Naive thymus-derived CD8-positive, alpha-beta T cell (primary cell): ENCODE data around the gene TMEM161A. TPM values are rescaled to one million over a fixed set of nuclear protein-coding genes. Genes with fewer than 3 reads are reported as not detected.
"Not testable (repeated sequence)": the region's sequence is repeated elsewhere in the genome, so short reads cannot be mapped to it uniquely, and the experiment has no call there.

ENCODE experiments used
- ATAC-seq, 2 donors: fragments of 150-1000 bp; cut with Tn5 transposase in 1 of 2; sonication (Bioruptor Pico), chemical (Tn5 transposase) in 1 of 2; 1 replicate in 1 of 2; 2 replicates in 1 of 2; pipeline ENCODE4 v1.10.0; 2021; ENCODE audit warnings: mild to moderate bottlenecking in 2 of 2, moderate library complexity in 2 of 2
- POLR2A ChIA-PET: fragments of 350-600 bp; sonication (Branson Sonifier 250); formaldehyde crosslinking; loops from one replicate; lab custom pipeline; 2021; ENCODE audit warnings: antibody characterized with exemption; lab: Charles Lee
- DNase-seq, 10 donors: peaks; one replicate each; pipeline versions ENCODE4 v3.0.0 to v3.0.0-alpha.2; 2020 to 2022
- H3K27ac Mint-ChIP-seq, 10 donors: one replicate each; pipeline ENCODE4 v1.8.0; 2020 to 2022; ENCODE audit warnings: mild to moderate bottlenecking in 10 of 10, mixed read lengths in 10 of 10, moderate library complexity in 4 of 10, inconsistent platforms in 1 of 10
- H3K27me3 Mint-ChIP-seq, 5 donors: one replicate each; pipeline ENCODE4 v1.8.0; 2021 to 2022; ENCODE audit warnings: mixed read lengths in 5 of 5
- H3K36me3 Mint-ChIP-seq, 3 donors: one replicate each; pipeline ENCODE4 v1.8.0; 2020 to 2022; ENCODE audit warnings: mixed read lengths in 3 of 3, mild to moderate bottlenecking in 2 of 3, inconsistent platforms in 1 of 3
- H3K4me1 Mint-ChIP-seq, 4 donors: one replicate each; pipeline ENCODE4 v1.8.0; 2021 to 2022; ENCODE audit warnings: mixed read lengths in 4 of 4
- H3K4me3 Mint-ChIP-seq, 10 donors: one replicate each; pipeline ENCODE4 v1.8.0; 2020 to 2022; ENCODE audit warnings: mild to moderate bottlenecking in 10 of 10, mixed read lengths in 10 of 10, moderate library complexity in 6 of 10, inconsistent platforms in 1 of 10
- H3K9me3 Mint-ChIP-seq, 9 donors: one replicate each; pipeline ENCODE4 v1.8.0; 2020 to 2022; ENCODE audit warnings: mixed read lengths in 9 of 9, mild to moderate bottlenecking in 3 of 9, inconsistent platforms in 1 of 9, moderate library complexity in 1 of 9
- polyA plus RNA-seq, 3 donors: library from polyadenylated mRNA; unstranded; fragments of 300-500 nt; fragmentation: Illumina TruSeq; gene quantifications; one replicate each; pipeline ENCODE4 v1.2.3, GENCODE V29; 2021
- total RNA-seq, 8 experiments: library from RNA in 2 of 8; stranded (reverse) in 2 of 8; gene quantifications; one replicate each; pipeline ENCODE4 v1.2.3 and lab custom pipeline; 2021 to 2026

TMEM161A gene
- total and polyA plus RNA-seq, 5 experiments from 2014 or later = 20.1 to 31.3 (median 21.8) TPM

- peaks cover 0 to 30% (median 22%) of the 10 kb centered on the region in 3 donors for H3K36me3 Mint-ChIP-seq
- peaks cover 0 to 7% (median 0%) of the 10 kb centered on the region in 9 donors for H3K9me3 Mint-ChIP-seq
- H3K27ac Mint-ChIP-seq = peak overlapping the region in 1 of 10 donors; percentile 32
- DNase-seq (no peak), ATAC-seq (no peak)
- no peaks in the 10 kb centered on the region for H3K27me3 Mint-ChIP-seq
- POLR2A ChIA-PET = no interaction called here
- no peak overlapping the region for H3K4me3 Mint-ChIP-seq
- H3K4me1 Mint-ChIP-seq = peaks cover 0 to 8% (median 1%) of the 10 kb centered on the region in 4 donors
Observed at GRCh38 chr19:19152668-19153384, 14.5 kb upstream of the TMEM161A start.

- DNase-seq (no peak), ATAC-seq (no peak)
- H3K4me1 Mint-ChIP-seq = peaks cover 0 to 8% (median 1%) of the 10 kb centered on the region in 4 donors
- H3K9me3 Mint-ChIP-seq = peaks cover 0 to 7% (median 0%) of the 10 kb centered on the region in 9 donors
- no peaks in the 10 kb centered on the region for H3K27me3 Mint-ChIP-seq
- no peak overlapping the region for H3K27ac Mint-ChIP-seq
- peaks cover 0 to 21% (median 19%) of the 10 kb centered on the region in 3 donors for H3K36me3 Mint-ChIP-seq
- POLR2A ChIA-PET = no interaction called here
- H3K4me3 Mint-ChIP-seq = no peak overlapping the region
Observed at GRCh38 chr19:19151418-19151817, 13.1 kb upstream of the TMEM161A start.

GRCh38 chr19:19149435-19149834 is 11.2 kb upstream of the TMEM161A start:
- Mint-ChIP-seq H3K9me3 (no peaks in the 10 kb centered on the region), H3K4me1 (peaks cover 0 to 5% (median 3%) of the 10 kb centered on the region in 4 donors), H3K36me3 (peaks cover 0 to 11% (median 9%) of the 10 kb centered on the region in 3 donors), H3K27ac (peak overlapping the region in 1 of 10 donors; percentile 15), H3K4me3 (no peak overlapping the region), H3K27me3 (no peaks in the 10 kb centered on the region)
- DNase-seq (no peak), ATAC-seq (no peak)
- POLR2A ChIA-PET = no interaction called here

DNA sequence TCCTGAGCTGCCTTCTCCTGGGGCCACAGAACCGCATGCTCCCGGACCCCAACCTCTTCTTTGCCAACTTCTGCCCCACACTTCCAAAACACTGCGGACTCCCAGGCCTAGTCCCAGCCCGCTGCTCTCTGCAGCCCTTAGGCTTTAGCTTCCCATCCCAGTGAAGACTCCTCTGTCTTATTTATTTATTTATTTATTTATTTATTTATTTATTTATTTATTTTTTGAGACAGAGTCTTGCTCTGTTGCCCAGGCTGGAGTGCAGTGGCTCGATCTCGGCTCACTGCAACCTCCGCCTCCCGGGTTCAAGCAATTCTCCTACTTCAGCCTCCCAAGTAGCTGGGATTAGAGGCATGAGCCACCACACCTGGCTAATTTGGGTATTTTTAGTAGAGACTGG is 10.2 kb upstream of the TMEM161A start:
- H3K4me3 Mint-ChIP-seq, H3K4me1 Mint-ChIP-seq, DNase-seq, H3K27me3 Mint-ChIP-seq, H3K36me3 Mint-ChIP-seq, ATAC-seq, H3K27ac Mint-ChIP-seq, POLR2A ChIA-PET, H3K9me3 Mint-ChIP-seq: not testable (repeated sequence)

GRCh38 chr19:19147344-19147743 is 9.1 kb upstream of the TMEM161A start:
- no peak for DNase-seq
- POLR2A ChIA-PET = interaction anchor here (0.6 kb wide), 1 partner anchor 83 kb away, joined by 5 read pairs; no protein-coding TSS in a partner anchor
- no peak for ATAC-seq
- H3K27me3 Mint-ChIP-seq = no peaks in the 10 kb centered on the region
- no peak overlapping the region for H3K4me3 Mint-ChIP-seq
- H3K9me3 Mint-ChIP-seq = no peaks in the 10 kb centered on the region
- peaks cover 0 to 5% (median 3%) of the 10 kb centered on the region in 4 donors for H3K4me1 Mint-ChIP-seq
- peaks cover 0 to 10% (median 8%) of the 10 kb centered on the region in 3 donors for H3K36me3 Mint-ChIP-seq
- peak overlapping the region in 1 of 10 donors; percentile 40 for H3K27ac Mint-ChIP-seq

GRCh38 chr19:19146865-19147264 is 8.6 kb upstream of the TMEM161A start:
- H3K4me1 Mint-ChIP-seq = peaks cover 0 to 5% (median 3%) of the 10 kb centered on the region in 4 donors
- no peaks in the 10 kb centered on the region for H3K9me3 Mint-ChIP-seq
- POLR2A ChIA-PET = no interaction called here
- H3K27ac Mint-ChIP-seq = no peak overlapping the region
- H3K27me3 Mint-ChIP-seq = no peaks in the 10 kb centered on the region
- no peak overlapping the region for H3K4me3 Mint-ChIP-seq
- ATAC-seq (no peak), DNase-seq (peak in 1 of 10 donors; percentile 26)
- H3K36me3 Mint-ChIP-seq = peaks cover 0 to 10% (median 8%) of the 10 kb centered on the region in 3 donors

DNA sequence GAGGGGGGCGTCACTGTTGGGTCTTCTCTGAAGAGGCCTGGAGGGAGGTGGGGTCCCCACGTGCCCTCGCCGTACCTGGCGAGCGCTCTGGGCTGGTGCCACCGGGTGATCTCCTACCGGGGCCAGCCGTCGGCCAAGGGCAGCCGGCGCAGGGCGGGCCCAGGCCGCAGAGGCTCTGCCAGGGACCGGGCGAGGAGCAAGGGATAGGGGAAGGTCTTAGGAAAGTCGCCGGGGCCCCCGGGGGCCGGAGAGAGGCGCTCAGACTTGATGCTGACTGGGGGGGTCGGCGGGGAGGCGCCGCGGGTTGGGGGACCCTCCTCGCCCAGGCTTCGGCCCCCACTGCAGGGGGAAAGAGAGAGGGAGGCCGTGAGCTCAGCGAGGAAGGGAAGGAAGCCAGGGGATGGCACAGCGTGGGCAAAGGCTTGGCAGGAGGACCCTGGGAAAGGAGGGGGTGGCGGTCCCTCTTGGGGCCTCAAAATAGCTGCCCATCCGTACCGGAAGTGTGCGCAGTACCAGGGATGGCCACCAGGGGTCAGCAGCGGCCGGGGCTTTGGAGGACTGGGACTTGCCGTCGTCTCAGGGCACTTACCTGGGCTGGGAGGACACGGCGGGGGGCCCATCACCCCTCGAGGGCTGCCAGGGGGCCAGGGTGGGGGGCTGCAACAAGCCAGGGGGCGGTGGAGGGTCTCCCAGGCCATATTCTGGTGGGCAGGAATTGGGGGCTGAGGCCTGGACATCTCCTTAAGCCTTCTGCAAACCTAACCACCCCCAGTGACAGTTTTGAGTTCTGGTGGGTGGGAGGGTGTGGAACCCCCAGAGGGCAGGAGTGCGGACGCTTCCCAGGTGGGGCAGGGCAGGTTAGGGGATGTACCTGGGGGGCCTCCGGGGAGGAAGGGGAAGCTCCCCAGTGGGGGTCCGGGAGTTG is 7.7 kb upstream of the TMEM161A start:
- peaks cover 0 to 5% (median 3%) of the 10 kb centered on the region in 4 donors for H3K4me1 Mint-ChIP-seq
- no peaks in the 10 kb centered on the region for H3K27me3 Mint-ChIP-seq
- peaks cover 0 to 10% (median 8%) of the 10 kb centered on the region in 3 donors for H3K36me3 Mint-ChIP-seq
- POLR2A ChIA-PET = interaction anchor here (0.6 to 1.5 kb wide), 2 partner anchors 82 to 359 kb away, joined by 4 read pairs; partner anchors contain the start of gene SLC25A42
- H3K27ac Mint-ChIP-seq = peak overlapping the region in 1 of 10 donors; percentile 70
- no peak overlapping the region for H3K4me3 Mint-ChIP-seq
- ATAC-seq = peak; percentile 90 to 96
- H3K9me3 Mint-ChIP-seq = no peaks in the 10 kb centered on the region
- DNase-seq = peak; percentile 66 to 89 (median 82)

- Mint-ChIP-seq H3K4me1 (peaks cover 0 to 5% (median 3%) of the 10 kb centered on the region in 4 donors), H3K4me3 (no peak overlapping the region), H3K9me3 (no peaks in the 10 kb centered on the region), H3K27me3 (no peaks in the 10 kb centered on the region), H3K36me3 (peaks cover 0 to 10% (median 8%) of the 10 kb centered on the region in 3 donors), H3K27ac (no peak overlapping the region)
- peak in 1 of 10 donors; percentile 59 for DNase-seq
- ATAC-seq = no peak
- POLR2A ChIA-PET = interaction anchor here (0.6 to 1.5 kb wide), 2 partner anchors 82 to 359 kb away, joined by 4 read pairs; partner anchors contain the start of gene SLC25A42
Observed at GRCh38 chr19:19145281-19145680, 7.0 kb upstream of the TMEM161A start.

DNA sequence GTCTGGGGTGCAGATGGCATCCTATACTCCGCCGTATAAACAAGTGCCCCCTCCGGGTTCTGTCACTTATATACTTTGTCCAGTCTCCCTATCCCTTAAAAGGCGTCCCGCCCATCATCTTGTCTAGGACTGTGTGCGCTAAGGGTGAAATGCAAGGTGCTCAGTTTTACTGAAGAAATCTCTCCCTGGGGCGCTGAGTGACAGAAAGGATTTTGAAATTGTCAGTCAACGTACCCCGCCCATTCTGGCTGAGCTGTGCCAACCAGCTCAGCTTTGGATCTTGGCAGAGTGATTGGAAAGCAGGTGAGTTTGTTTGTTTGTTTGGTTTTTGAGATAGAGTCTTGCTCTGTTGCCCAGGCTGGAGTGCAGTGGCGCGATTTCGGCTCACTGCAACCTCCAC is 4.1 kb upstream of the TMEM161A start:
- Mint-ChIP-seq H3K4me1 (peaks cover 11 to 24% (median 22%) of the 10 kb centered on the region in 4 donors), H3K4me3 (no peak overlapping the region), H3K27ac (no peak overlapping the region), H3K27me3 (no peaks in the 10 kb centered on the region), H3K36me3 (peaks cover 0 to under 1% (median 0%) of the 10 kb centered on the region in 3 donors), H3K9me3 (no peaks in the 10 kb centered on the region)
- ATAC-seq (no peak), DNase-seq (peak in 1 of 10 donors; percentile 36)
- POLR2A ChIA-PET = no interaction called here

GRCh38 chr19:19140476-19140875 is 2.2 kb upstream of the TMEM161A start:
- Mint-ChIP-seq H3K9me3 (no peaks in the 10 kb centered on the region), H3K27ac (no peak overlapping the region), H3K4me1 (peaks cover 15 to 27% (median 24%) of the 10 kb centered on the region in 4 donors), H3K27me3 (no peaks in the 10 kb centered on the region), H3K36me3 (no peaks in the 10 kb centered on the region), H3K4me3 (no peak overlapping the region)
- POLR2A ChIA-PET = no interaction called here
- ATAC-seq (no peak), DNase-seq (peak in 1 of 10 donors; percentile 4)

GRCh38 chr19:19139876-19140229 is 1.6 kb upstream of the TMEM161A start:
- DNase-seq (no peak), ATAC-seq (no peak)
- Mint-ChIP-seq H3K27ac (peak overlapping the region in 3 of 10 donors; percentile 20 to 68 (median 48)), H3K36me3 (no peaks in the 10 kb centered on the region), H3K27me3 (no peaks in the 10 kb centered on the region), H3K4me1 (peaks cover 17 to 31% (median 27%) of the 10 kb centered on the region in 4 donors), H3K4me3 (peak overlapping the region in 2 of 10 donors; percentile 63 to 66), H3K9me3 (no peaks in the 10 kb centered on the region)
- POLR2A ChIA-PET = no interaction called here

DNA sequence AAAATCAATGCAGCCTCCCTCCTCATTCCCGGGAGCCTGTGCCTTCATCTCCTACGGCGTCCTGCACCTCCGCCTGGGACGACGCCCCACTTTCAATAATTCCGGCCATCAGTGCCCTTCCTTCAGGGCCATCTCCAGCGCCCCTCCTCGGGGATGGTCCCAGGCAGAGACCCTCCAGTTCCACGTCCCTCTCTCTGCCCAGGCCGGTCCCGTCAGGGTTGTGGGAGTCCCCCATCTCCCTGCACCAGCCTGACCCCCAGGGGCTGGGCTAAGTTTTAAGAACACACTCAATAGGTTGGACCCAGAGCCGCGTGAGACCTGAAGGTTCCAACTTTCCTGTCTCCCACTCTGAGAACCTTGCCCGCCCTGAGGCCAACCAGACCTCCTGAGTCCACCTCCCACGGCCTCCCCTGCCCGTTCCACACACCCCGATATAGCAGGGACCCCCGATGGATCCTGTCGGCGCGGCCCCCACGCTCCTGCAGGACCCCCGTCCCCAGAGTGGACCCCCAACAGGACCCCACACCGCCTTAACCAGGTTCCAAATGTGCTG is 646 bp downstream of the TMEM161A start:
- H3K4me1 Mint-ChIP-seq = peaks cover 22 to 33% (median 30%) of the 10 kb centered on the region in 4 donors
- DNase-seq = peak in 1 of 10 donors; percentile 55
- POLR2A ChIA-PET = interaction anchor here (1.0 to 1.1 kb wide), 2 partner anchors 54 to 74 kb away, joined by 3 read pairs; partner anchors contain the start of genes BORCS8 and SLC25A42
- no peaks in the 10 kb centered on the region for H3K36me3 Mint-ChIP-seq
- H3K9me3 Mint-ChIP-seq = no peaks in the 10 kb centered on the region
- H3K27me3 Mint-ChIP-seq = no peaks in the 10 kb centered on the region
- no peak for ATAC-seq
- H3K4me3 Mint-ChIP-seq = peak overlapping the region; percentile 92 to 99 (median 99)
- H3K27ac Mint-ChIP-seq = peak overlapping the region in 9 of 10 donors; percentile 86 to 99 (median 97)
